ENCODE measurements around the gene DNER. TPM values are rescaled to one million over a fixed set of nuclear protein-coding genes. Genes with fewer than 3 reads are reported as not detected.

DNER gene
- total and polyA plus RNA-seq, 2 of the 13 experiments (the other 11 are each of a cell fraction or from before 2014, with no cell fraction given), result not detected

- no peaks in the 10 kb centered on the region for H3K9me3 ChIP-seq (ENCODE audit: low read length)
- H3K27ac ChIP-seq (ENCODE audit: extremely low read length, insufficient read depth, low read length), result no peak overlapping the region
- FAIRE-seq (no peak), DNase-seq (ENCODE audit: low spot score) (no peak), ATAC-seq (no peak)
- 0 out of 5 replicates have a peak, but pooled peaks cover 0 to 12% of the 10 kb centered on the region in 2 experiments for H3K27me3 ChIP-seq (ENCODE audit: control insufficient read depth in 1 of 2, insufficient read depth in 2 of 2, low read length in 2 of 2)
- H3K4me1 ChIP-seq (ENCODE audit: insufficient read depth, low read length), result no peaks in the 10 kb centered on the region
- in situ Hi-C loops (cut with HindIII; ENCODE audit: extremely low pct_ligation_motif_present, low pct_unique_long_range_greater_than_20kb), result no loop called here
- CTCF ChIA-PET (ENCODE audit: low intra/inter-chr PET ratio, low total read pairs), result no interaction called here
- H3K9ac ChIP-seq (ENCODE audit: insufficient read depth, low read depth, low read length), result no peak overlapping the region
- POLR2A ChIA-PET, result no interaction called here
- BruUV-seq (replicated peaks), result no TSS peak
- H2AFZ ChIP-seq (ENCODE audit: low read length), result no peak overlapping the region
- no peak for TF ChIP-seq HES4 (CRISPR knock-in tag; IDR thresholded peaks at IDR 0.05; ENCODE audit: borderline replicate concordance)
- no peak for TF ChIP-seq ZNF331 (CRISPR knock-in tag; IDR thresholded peaks at IDR 0.05)
- no peak overlapping the region for H3K4me2 ChIP-seq (ENCODE audit: low read depth, low read length)
- H4K20me1 ChIP-seq (ENCODE audit: insufficient read depth, low read length), result no peaks in the 10 kb centered on the region
- H3K4me3 ChIP-seq (replicated peaks in 1 of 3; ENCODE audit: insufficient read depth in 1 of 3, low read depth in 2 of 3, low read length in 3 of 3), result no peak overlapping the region
- no peaks in the 10 kb centered on the region for H3K36me3 ChIP-seq (replicated peaks in 1 of 2; ENCODE audit: control insufficient read depth in 1 of 2, insufficient read depth in 2 of 2, low read length in 2 of 2)
- no peaks in the 10 kb centered on the region for H3K79me2 ChIP-seq (ENCODE audit: insufficient read depth, low read length)
- intact Hi-C loops (cut with micrococcal nuclease; ENCODE audit: unreplicated experiment), result no loop called here
Measured at GRCh38 chr2:229521576-229521975, 192.8 kb downstream of the DNER start.

DNA sequence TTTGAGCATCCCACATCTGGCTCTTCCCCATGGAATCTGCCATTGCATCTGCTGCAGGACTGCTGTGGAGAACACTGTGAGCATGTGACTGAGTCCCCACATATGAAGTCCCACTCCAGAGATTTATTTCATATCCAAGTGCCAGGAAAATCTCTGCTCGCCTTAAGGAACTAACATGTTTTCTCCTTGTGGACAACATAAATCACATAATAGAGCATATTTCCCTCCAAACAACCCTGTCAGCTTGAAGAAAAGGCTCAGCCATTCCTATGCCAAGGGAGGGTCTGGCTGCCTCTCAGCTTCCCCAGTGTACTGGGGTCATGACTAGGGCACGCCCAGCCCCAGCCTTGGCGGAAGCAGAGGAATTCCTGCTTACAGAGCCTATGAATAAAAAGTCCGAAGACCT is 193.7 kb downstream of the DNER start:
- ATAC-seq (no peak), DNase-seq (ENCODE audit: low spot score) (no peak), FAIRE-seq (no peak)
- Histone ChIP-seq H3K79me2 (ENCODE audit: insufficient read depth, low read length) (no peaks in the 10 kb centered on the region), H3K27me3 (ENCODE audit: control insufficient read depth in 1 of 2, insufficient read depth in 2 of 2, low read length in 2 of 2) (0 out of 5 replicates have a peak, but pooled peaks cover 0 to 12% of the 10 kb centered on the region in 2 experiments), H3K4me1 (ENCODE audit: insufficient read depth, low read length) (no peaks in the 10 kb centered on the region), H3K36me3 (replicated peaks in 1 of 2; ENCODE audit: control insufficient read depth in 1 of 2, insufficient read depth in 2 of 2, low read length in 2 of 2) (no peaks in the 10 kb centered on the region), H3K4me3 (replicated peaks in 1 of 3; ENCODE audit: insufficient read depth in 1 of 3, low read depth in 2 of 3, low read length in 3 of 3) (no peak overlapping the region), H4K20me1 (ENCODE audit: insufficient read depth, low read length) (no peaks in the 10 kb centered on the region), H2AFZ (ENCODE audit: low read length) (no peak overlapping the region), H3K4me2 (ENCODE audit: low read depth, low read length) (no peak overlapping the region), H3K9ac (ENCODE audit: insufficient read depth, low read depth, low read length) (no peak overlapping the region), H3K9me3 (ENCODE audit: low read length) (no peaks in the 10 kb centered on the region), H3K27ac (ENCODE audit: extremely low read length, insufficient read depth, low read length) (no peak overlapping the region)
- ChIA-PET CTCF (ENCODE audit: low intra/inter-chr PET ratio, low total read pairs) (no interaction called here), POLR2A (no interaction called here)
- TF ChIP-seq ETV6 (CRISPR knock-in tag; conservative IDR thresholded peaks at IDR 0.05), result no peak
- TF ChIP-seq NR2F1 (CRISPR knock-in tag; IDR thresholded peaks at IDR 0.05), result no peak
- no peak for TF ChIP-seq ZBTB43 (CRISPR knock-in tag; conservative IDR thresholded peaks at IDR 0.05)
- TF ChIP-seq ZNF432 (CRISPR knock-in tag; IDR thresholded peaks at IDR 0.05; ENCODE audit: borderline replicate concordance), result no peak
- no peak for TF ChIP-seq CBFB (CRISPR knock-in tag; IDR thresholded peaks at IDR 0.05)
- TF ChIP-seq FOXK2 (IDR thresholded peaks at IDR 0.05), result no peak
- TF ChIP-seq ZNF33A (CRISPR knock-in tag; IDR thresholded peaks at IDR 0.05; ENCODE audit: borderline replicate concordance), result no peak
- TF ChIP-seq ZMAT3 (CRISPR knock-in tag; conservative IDR thresholded peaks at IDR 0.05), result no peak
- no peak for TF ChIP-seq ZNF614 (CRISPR knock-in tag; IDR thresholded peaks at IDR 0.05; ENCODE audit: borderline replicate concordance)
- intact Hi-C loops (cut with micrococcal nuclease; ENCODE audit: unreplicated experiment), result no loop called here
- BruUV-seq (replicated peaks), result no TSS peak
- 51% methylated on average over 3 of the region's 4 CpGs for WGBS (ENCODE audit: low lambda C conversion rate)
- in situ Hi-C loops (cut with HindIII; ENCODE audit: extremely low pct_ligation_motif_present, low pct_unique_long_range_greater_than_20kb), result no loop called here

All from HepG2 (cell line).